ENCODE results near the gene GLIS1. TPM values are rescaled to one million over a fixed set of nuclear protein-coding genes. Genes with fewer than 3 reads are reported as not detected.

The GLIS1 gene
- total RNA-seq, 4 donors from 2014 or later = 0.16 to 0.27 TPM; not detected in 2

GRCh38 chr1:53640701-53641075 lies 98.3 kb downstream of the GLIS1 start:
- H3K36me3 ChIP-seq = no peaks in the 10 kb centered on the region

GRCh38 chr1:53639996-53640700 lies 98.8 kb downstream of the GLIS1 start:
- WGBS, 2 donors (ENCODE audit: low coverage in 1 of 2) = 80 to 100% methylated on average over 1 to 2 of the region's 4 CpGs

More at GRCh38 chr1:53640701-53641075, 98.3 kb downstream of the GLIS1 start:
- TF ChIP-seq POLR2AphosphoS5 (IDR thresholded peaks at IDR 0.05) = no peak
- TF ChIP-seq CTCF (IDR thresholded peaks at IDR 0.05) = no peak
- TF ChIP-seq EP300 (IDR thresholded peaks at IDR 0.05) = no peak
- TF ChIP-seq POLR2A (IDR thresholded peaks at IDR 0.05) = no peak
- H3K27me3 ChIP-seq = peaks cover 12% of the 10 kb centered on the region
- no peak for ATAC-seq
- WGBS, 2 donors (ENCODE audit: low coverage in 1 of 2) = 55 to 57% methylated on average over 2 to 5 of the region's 6 CpGs
- no peaks in the 10 kb centered on the region for H3K4me1 ChIP-seq
- H3K4me3 ChIP-seq = no peak overlapping the region
- H3K9me3 ChIP-seq = no peaks in the 10 kb centered on the region
- H3K27ac ChIP-seq = no peak overlapping the region

GRCh38 chr1:53639251-53639763 lies 99.7 kb downstream of the GLIS1 start:
- Histone ChIP-seq H3K27ac (no peak overlapping the region), H3K27me3 (peaks cover 12% of the 10 kb centered on the region), H3K9me3 (no peaks in the 10 kb centered on the region), H3K4me3 (no peak overlapping the region), H3K36me3 (no peaks in the 10 kb centered on the region), H3K4me1 (no peaks in the 10 kb centered on the region)
- WGBS, 2 donors (ENCODE audit: low coverage in 1 of 2) = 62 to 67% methylated on average over 5 to 6 of the region's 16 CpGs
- TF ChIP-seq CTCF (IDR thresholded peaks at IDR 0.05) = no peak
- TF ChIP-seq EP300 (IDR thresholded peaks at IDR 0.05) = no peak
- no peak for TF ChIP-seq POLR2A (IDR thresholded peaks at IDR 0.05)
- no peak for TF ChIP-seq POLR2AphosphoS5 (IDR thresholded peaks at IDR 0.05)
- no peak for ATAC-seq

More at GRCh38 chr1:53639996-53640700, 98.8 kb downstream of the GLIS1 start:
- ATAC-seq = no peak
- H3K36me3 ChIP-seq = no peaks in the 10 kb centered on the region
- TF ChIP-seq POLR2AphosphoS5 (IDR thresholded peaks at IDR 0.05) (no peak), CTCF (IDR thresholded peaks at IDR 0.05) (no peak), EP300 (IDR thresholded peaks at IDR 0.05) (no peak)
- peaks cover 12% of the 10 kb centered on the region for H3K27me3 ChIP-seq
- no peak overlapping the region for H3K4me3 ChIP-seq
- H3K27ac ChIP-seq = no peak overlapping the region
- no peaks in the 10 kb centered on the region for H3K4me1 ChIP-seq
- no peaks in the 10 kb centered on the region for H3K9me3 ChIP-seq

GRCh38 chr1:53638360-53639035 lies 100.5 kb downstream of the GLIS1 start:
- no peaks in the 10 kb centered on the region for H3K36me3 ChIP-seq
- WGBS, 2 donors (ENCODE audit: low coverage in 1 of 2) = no CpG with 5 or more reads among the region's 8 CpGs
- H3K4me1 ChIP-seq = no peaks in the 10 kb centered on the region
- H3K27ac ChIP-seq = no peak overlapping the region
- peaks cover 12% of the 10 kb centered on the region for H3K27me3 ChIP-seq
- no peak for TF ChIP-seq CTCF (IDR thresholded peaks at IDR 0.05)
- no peak for TF ChIP-seq EP300 (IDR thresholded peaks at IDR 0.05)
- TF ChIP-seq POLR2A (IDR thresholded peaks at IDR 0.05) = no peak
- TF ChIP-seq POLR2AphosphoS5 (IDR thresholded peaks at IDR 0.05) = no peak
- ATAC-seq = no peak
- no peak overlapping the region for H3K4me3 ChIP-seq
- no peaks in the 10 kb centered on the region for H3K9me3 ChIP-seq
